ENCODE results near the gene SHOX. TPM values are rescaled to one million over a fixed set of nuclear protein-coding genes. Genes with fewer than 3 reads are reported as not detected.
"Not testable (repeated sequence)": the region's sequence is repeated elsewhere in the genome, so short reads cannot be mapped to it uniquely, and the experiment has no call there.

SHOX gene
- total and polyA plus RNA-seq, 4 experiments from 2014 or later, result not detected

GRCh38 chrX:617891-618290, 12.7 kb upstream of the SHOX start:
- no peaks in the 10 kb centered on the region for H3K9me3 ChIP-seq (ENCODE audit: control insufficient read depth in 1 of 2, low read length in 2 of 2)
- H3K27ac ChIP-seq (ENCODE audit: low read depth, low read length), result no peak overlapping the region
- H3K27me3 ChIP-seq (ENCODE audit: insufficient read depth, low read length), result no peaks in the 10 kb centered on the region
- Mint-ChIP-seq H3K27ac (no peak overlapping the region), H3K4me1 (peaks cover 4 to 19% (median 9%) of the 10 kb centered on the region in 4 donors), H3K27me3 (peaks cover 11 to 28% of the 10 kb centered on the region in 2 donors), H3K36me3 (no peaks in the 10 kb centered on the region), H3K9me3 (peaks cover 0 to 11% (median 6%) of the 10 kb centered on the region in 8 donors), H3K4me3 (no peak overlapping the region)
- POLR2A ChIA-PET (ENCODE audit: partially characterized antibody), result no interaction called here
- intact Hi-C loops (cut with micrococcal nuclease), result no loop called here
- H3K36me3 ChIP-seq (ENCODE audit: insufficient read depth, low read length), result no peaks in the 10 kb centered on the region
- no peak overlapping the region for H3K4me3 ChIP-seq (ENCODE audit: low read length in 2 of 2)
- CTCF ChIA-PET (ENCODE audit: partially characterized antibody), result no interaction called here
- no peaks in the 10 kb centered on the region for H3K4me1 ChIP-seq (ENCODE audit: insufficient read depth, low read length)
- no peak for DNase-seq

- intact Hi-C loops (cut with micrococcal nuclease), result not testable (repeated sequence)
These were observed 12.3 kb upstream of the SHOX start for GRCh38 chrX:618304-618703.

GRCh38 chrX:618761-619450, 11.7 kb upstream of the SHOX start:
- H3K4me3 Mint-ChIP-seq, result no peak overlapping the region
- no peak overlapping the region for H3K27ac ChIP-seq (ENCODE audit: low read depth, low read length)
- H3K4me1 Mint-ChIP-seq, result peaks cover 4 to 25% (median 12%) of the 10 kb centered on the region in 4 donors
- H3K4me3 ChIP-seq (ENCODE audit: low read length in 2 of 2), result no peak overlapping the region
- H3K27me3 ChIP-seq (ENCODE audit: insufficient read depth, low read length), result no peaks in the 10 kb centered on the region
- no peak overlapping the region for H3K27ac Mint-ChIP-seq
- no peaks in the 10 kb centered on the region for H3K9me3 ChIP-seq (ENCODE audit: control insufficient read depth in 1 of 2, low read length in 2 of 2)
- H3K36me3 ChIP-seq (ENCODE audit: insufficient read depth, low read length), result no peaks in the 10 kb centered on the region
- peaks cover 0 to 8% (median 4%) of the 10 kb centered on the region in 8 donors for H3K9me3 Mint-ChIP-seq
- CTCF ChIA-PET (ENCODE audit: partially characterized antibody), result no interaction called here
- DNase-seq, result no peak
- no peaks in the 10 kb centered on the region for H3K36me3 Mint-ChIP-seq
- intact Hi-C loops (cut with micrococcal nuclease), result no loop called here
- peaks cover 15 to 29% of the 10 kb centered on the region in 2 donors for H3K27me3 Mint-ChIP-seq
- H3K4me1 ChIP-seq (ENCODE audit: insufficient read depth, low read length), result no peaks in the 10 kb centered on the region
- POLR2A ChIA-PET (ENCODE audit: partially characterized antibody), result no interaction called here

More at GRCh38 chrX:618304-618703, 12.3 kb upstream of the SHOX start:
- DNase-seq; H3K4me1 ChIP-seq (ENCODE audit: insufficient read depth, low read length); H3K27ac ChIP-seq (ENCODE audit: low read depth, low read length); H3K27ac Mint-ChIP-seq; H3K36me3 ChIP-seq (ENCODE audit: insufficient read depth, low read length); H3K4me3 ChIP-seq (ENCODE audit: low read length in 2 of 2); H3K9me3 ChIP-seq (ENCODE audit: control insufficient read depth in 1 of 2, low read length in 2 of 2); H3K36me3 Mint-ChIP-seq; H3K9me3 Mint-ChIP-seq; POLR2A ChIA-PET (ENCODE audit: partially characterized antibody); H3K27me3 ChIP-seq (ENCODE audit: insufficient read depth, low read length); CTCF ChIA-PET (ENCODE audit: partially characterized antibody): not testable (repeated sequence)
- H3K4me3 Mint-ChIP-seq, result peak overlapping the region in 1 of 8 donors; percentile 47
- peaks cover 4 to 23% (median 11%) of the 10 kb centered on the region in 4 donors for H3K4me1 Mint-ChIP-seq
- H3K27me3 Mint-ChIP-seq, result peaks cover 13 to 30% of the 10 kb centered on the region in 2 donors

GRCh38 chrX:619451-619811, 11.2 kb upstream of the SHOX start:
- H3K27me3 Mint-ChIP-seq, result peaks cover 14 to 28% of the 10 kb centered on the region in 2 donors
- POLR2A ChIA-PET (ENCODE audit: partially characterized antibody), result no interaction called here
- H3K9me3 Mint-ChIP-seq, result peaks cover 0 to 7% (median 3%) of the 10 kb centered on the region in 8 donors
- intact Hi-C loops (cut with micrococcal nuclease), result no loop called here
- no peak overlapping the region for H3K27ac ChIP-seq (ENCODE audit: low read depth, low read length)
- no peaks in the 10 kb centered on the region for H3K36me3 ChIP-seq (ENCODE audit: insufficient read depth, low read length)
- H3K4me1 Mint-ChIP-seq, result peaks cover 4 to 25% (median 12%) of the 10 kb centered on the region in 4 donors
- DNase-seq, result no peak
- no peaks in the 10 kb centered on the region for H3K36me3 Mint-ChIP-seq
- no peaks in the 10 kb centered on the region for H3K9me3 ChIP-seq (ENCODE audit: control insufficient read depth in 1 of 2, low read length in 2 of 2)
- no peak overlapping the region for H3K4me3 Mint-ChIP-seq
- CTCF ChIA-PET (ENCODE audit: partially characterized antibody), result no interaction called here
- H3K27ac Mint-ChIP-seq, result no peak overlapping the region
- no peaks in the 10 kb centered on the region for H3K4me1 ChIP-seq (ENCODE audit: insufficient read depth, low read length)
- H3K27me3 ChIP-seq (ENCODE audit: insufficient read depth, low read length), result no peaks in the 10 kb centered on the region
- no peak overlapping the region for H3K4me3 ChIP-seq (ENCODE audit: low read length in 2 of 2)

GRCh38 chrX:619812-620531, 10.6 kb upstream of the SHOX start:
- Mint-ChIP-seq H3K36me3 (no peaks in the 10 kb centered on the region), H3K27ac (no peak overlapping the region), H3K27me3 (peaks cover 14 to 31% of the 10 kb centered on the region in 2 donors), H3K4me1 (peaks cover 4 to 25% (median 12%) of the 10 kb centered on the region in 4 donors), H3K4me3 (no peak overlapping the region), H3K9me3 (peaks cover 0 to 4% (median 1%) of the 10 kb centered on the region in 8 donors)
- Histone ChIP-seq H3K36me3 (ENCODE audit: insufficient read depth, low read length) (no peaks in the 10 kb centered on the region), H3K4me3 (ENCODE audit: low read length in 2 of 2) (no peak overlapping the region), H3K27me3 (ENCODE audit: insufficient read depth, low read length) (no peaks in the 10 kb centered on the region), H3K9me3 (ENCODE audit: control insufficient read depth in 1 of 2, low read length in 2 of 2) (no peaks in the 10 kb centered on the region), H3K4me1 (ENCODE audit: insufficient read depth, low read length) (no peaks in the 10 kb centered on the region), H3K27ac (ENCODE audit: low read depth, low read length) (no peak overlapping the region)
- ChIA-PET POLR2A (ENCODE audit: partially characterized antibody) (no interaction called here), CTCF (ENCODE audit: partially characterized antibody) (no interaction called here)
- no peak for DNase-seq
- intact Hi-C loops (cut with micrococcal nuclease), result no loop called here

GRCh38 chrX:621705-622503, 8.7 kb upstream of the SHOX start:
- H3K36me3 ChIP-seq (ENCODE audit: insufficient read depth, low read length), result no peaks in the 10 kb centered on the region
- no peak overlapping the region for H3K27ac ChIP-seq (ENCODE audit: low read depth, low read length)
- ChIA-PET POLR2A (ENCODE audit: partially characterized antibody) (no interaction called here), CTCF (ENCODE audit: partially characterized antibody) (no interaction called here)
- Mint-ChIP-seq H3K4me3 (peak overlapping the region in 1 of 8 donors; percentile 68), H3K9me3 (peaks cover 0 to 10% (median 3%) of the 10 kb centered on the region in 8 donors), H3K36me3 (peaks cover 0 to 3% of the 10 kb centered on the region in 2 donors), H3K27me3 (peaks cover 15 to 35% of the 10 kb centered on the region in 2 donors), H3K4me1 (peaks cover 7 to 25% (median 16%) of the 10 kb centered on the region in 4 donors), H3K27ac (no peak overlapping the region)
- no peaks in the 10 kb centered on the region for H3K27me3 ChIP-seq (ENCODE audit: insufficient read depth, low read length)
- intact Hi-C loops (cut with micrococcal nuclease), result no loop called here
- no peaks in the 10 kb centered on the region for H3K9me3 ChIP-seq (ENCODE audit: control insufficient read depth in 1 of 2, low read length in 2 of 2)
- DNase-seq, result no peak
- H3K4me1 ChIP-seq (ENCODE audit: insufficient read depth, low read length), result no peaks in the 10 kb centered on the region
- H3K4me3 ChIP-seq (ENCODE audit: low read length in 2 of 2), result no peak overlapping the region

GRCh38 chrX:622802-623201, 7.8 kb upstream of the SHOX start:
- H3K9me3 ChIP-seq (ENCODE audit: control insufficient read depth in 1 of 2, low read length in 2 of 2); DNase-seq; H3K4me3 ChIP-seq (ENCODE audit: low read length in 2 of 2); POLR2A ChIA-PET (ENCODE audit: partially characterized antibody); CTCF ChIA-PET (ENCODE audit: partially characterized antibody); H3K4me1 ChIP-seq (ENCODE audit: insufficient read depth, low read length); intact Hi-C loops (cut with micrococcal nuclease); H3K36me3 ChIP-seq (ENCODE audit: insufficient read depth, low read length); H3K27ac ChIP-seq (ENCODE audit: low read depth, low read length); H3K27me3 ChIP-seq (ENCODE audit: insufficient read depth, low read length); H3K36me3 Mint-ChIP-seq: not testable (repeated sequence)
- Mint-ChIP-seq H3K27me3 (peaks cover 16 to 39% of the 10 kb centered on the region in 2 donors), H3K4me1 (peaks cover 12 to 30% (median 20%) of the 10 kb centered on the region in 4 donors), H3K9me3 (peaks cover 0 to 15% (median 3%) of the 10 kb centered on the region in 8 donors), H3K4me3 (peak overlapping the region in 1 of 8 donors; percentile 39), H3K27ac (peak overlapping the region in 1 of 7 donors; percentile 43)
